NOMO-1 treated with DMSO at 0.1 percent for 48 hours (cell line): ENCODE data around the gene ADRB1.

Experiments used
- DNase-seq: peaks from one replicate; lab custom pipeline; 2025; ENCODE audit not compliant: unreplicated experiment; lab: John Stamatoyannopoulos, UW

ADRB1 gene

GRCh38 chr10:114025611-114026130 is 18.0 kb upstream of the ADRB1 start:
- no peak for DNase-seq

DNA sequence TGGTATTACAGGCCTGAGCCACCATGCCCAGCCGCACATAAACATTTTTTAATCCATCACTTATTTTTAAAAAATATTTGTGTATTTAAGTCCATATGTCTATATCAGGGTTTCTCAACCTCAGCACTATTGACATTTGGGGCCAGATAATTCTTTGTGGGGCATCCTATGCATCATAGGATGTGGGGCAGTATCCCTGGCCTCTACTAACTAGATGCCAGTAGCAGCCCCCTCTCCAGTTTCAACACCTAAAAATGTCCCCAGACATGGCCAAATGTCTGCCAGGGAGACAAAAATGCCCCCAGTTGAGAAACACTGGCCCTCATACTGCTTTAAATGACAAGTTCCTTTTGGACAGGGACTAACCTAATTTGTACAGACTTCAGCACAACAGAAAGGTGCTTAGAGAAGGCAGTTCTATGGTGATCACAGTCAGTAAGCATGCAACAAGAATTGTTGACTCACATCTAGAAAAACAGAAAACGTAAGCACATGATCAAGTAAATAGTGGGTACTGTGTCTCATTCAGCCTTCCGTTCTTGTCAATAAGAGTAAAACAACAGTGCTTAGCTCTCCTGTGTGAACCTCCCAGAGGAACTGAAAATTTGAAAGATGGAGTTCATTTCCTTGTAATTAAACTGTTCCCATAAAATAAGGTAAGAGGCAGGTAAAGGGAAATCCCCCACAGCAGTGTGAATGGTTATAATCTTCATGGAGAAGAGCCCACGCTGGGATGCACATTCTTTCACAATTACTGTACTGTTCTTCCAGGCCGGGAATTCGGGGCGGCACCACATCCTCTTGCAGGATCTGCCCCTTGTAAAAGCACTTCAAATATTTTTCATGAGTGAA is 17.3 kb upstream of the ADRB1 start:
- DNase-seq: no peak

GRCh38 chr10:114027041-114027394 is 16.6 kb upstream of the ADRB1 start:
- no peak for DNase-seq

DNA sequence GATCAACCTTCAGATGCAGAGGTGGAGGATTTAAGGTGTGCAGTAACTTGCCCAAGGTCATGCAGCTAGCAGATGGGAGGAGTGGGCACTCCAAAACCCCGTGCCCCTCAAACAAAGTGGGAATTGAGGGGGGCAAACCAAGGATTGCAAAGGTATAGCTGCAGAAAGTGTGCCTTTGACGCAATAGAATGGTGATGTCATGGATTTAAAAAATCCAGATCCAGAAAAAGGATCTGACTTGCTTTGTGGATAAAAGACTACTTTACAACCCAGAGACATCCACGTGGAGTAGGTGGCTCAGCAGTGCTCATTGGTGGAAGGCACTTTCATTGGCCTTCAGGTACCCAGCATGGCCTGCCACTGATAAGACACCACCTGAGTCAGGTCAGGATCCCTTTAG is 15.7 kb upstream of the ADRB1 start:
- no peak for DNase-seq

DNA sequence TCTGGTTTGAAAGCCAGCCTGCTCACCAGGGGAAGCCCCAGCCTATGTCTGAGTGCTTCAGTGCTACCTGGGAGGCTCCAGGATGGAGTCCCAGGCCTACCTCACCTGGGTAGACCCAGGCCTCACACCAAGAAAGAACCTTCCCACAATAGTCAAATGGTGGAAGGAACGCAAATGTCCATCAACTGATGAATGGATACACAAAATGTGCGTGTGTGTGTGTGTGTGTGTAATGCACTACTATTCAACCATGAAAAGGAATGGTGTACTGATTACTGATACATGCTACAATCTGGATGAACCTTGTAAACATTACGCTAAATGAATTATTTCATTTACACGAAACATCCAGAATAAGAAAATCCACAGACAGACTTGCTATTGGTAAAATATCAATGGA is 15.2 kb upstream of the ADRB1 start:
- no peak for DNase-seq

GRCh38 chr10:114029655-114030054 is 14.0 kb upstream of the ADRB1 start:
- no peak for DNase-seq

- no peak for DNase-seq
Measured at GRCh38 chr10:114030140-114030539, 13.5 kb upstream of the ADRB1 start.

GRCh38 chr10:114031073-114031972 is 12.3 kb upstream of the ADRB1 start:
- DNase-seq: peak; percentile 83

DNA sequence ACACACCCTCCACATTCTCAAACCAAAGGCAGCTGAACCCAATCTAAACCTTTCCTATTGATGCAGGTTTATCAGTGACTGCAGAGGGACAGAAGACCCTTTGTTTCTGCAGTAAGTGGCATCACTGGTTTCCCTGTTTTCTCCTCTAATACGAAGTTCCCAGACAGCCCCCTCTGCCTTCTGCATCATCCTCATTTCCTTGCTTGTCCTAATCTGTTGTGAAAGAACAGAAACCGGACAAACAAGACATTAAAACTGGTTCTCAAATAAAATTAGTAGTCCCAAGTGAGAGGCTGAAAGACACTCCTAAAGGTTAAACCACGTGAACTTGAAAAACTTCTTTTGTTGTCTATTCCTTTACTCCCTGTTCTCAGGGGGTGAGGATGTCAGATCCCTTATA is 10.1 kb upstream of the ADRB1 start:
- no peak for DNase-seq

DNA sequence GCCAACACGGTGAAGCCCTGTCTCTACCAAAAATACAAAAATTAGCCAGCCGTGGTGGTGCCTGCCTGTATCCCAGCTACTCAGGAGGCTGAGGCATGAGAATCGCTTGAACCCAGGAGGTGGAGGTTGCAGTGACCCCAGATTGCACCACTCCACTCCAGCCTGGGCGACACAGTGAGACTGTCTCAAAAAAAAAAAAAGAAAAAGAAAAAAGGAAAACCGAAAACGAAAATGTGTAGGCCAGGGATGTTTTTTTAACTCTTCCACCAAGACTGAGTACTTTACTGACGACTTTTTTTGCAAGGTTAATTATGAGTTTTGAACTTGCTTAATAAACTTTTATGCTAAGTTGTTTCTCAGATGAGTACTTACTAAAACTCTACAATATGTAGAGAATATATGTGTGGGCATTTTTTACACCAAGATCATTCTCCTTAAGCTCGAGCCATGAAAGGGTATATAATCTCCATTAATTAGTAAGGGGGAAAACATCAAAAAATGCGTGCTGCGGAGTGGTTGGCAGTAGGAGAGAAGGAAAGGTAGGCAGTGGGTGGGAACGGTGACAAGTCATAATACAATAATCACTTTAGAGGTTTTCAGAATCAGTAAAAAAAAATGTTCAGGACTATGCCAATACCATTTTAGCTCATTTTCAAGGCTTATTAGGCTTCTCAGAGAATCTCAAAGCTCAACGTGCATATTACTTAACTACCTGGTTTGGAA is 8.6 kb upstream of the ADRB1 start:
- no peak for DNase-seq

DNA sequence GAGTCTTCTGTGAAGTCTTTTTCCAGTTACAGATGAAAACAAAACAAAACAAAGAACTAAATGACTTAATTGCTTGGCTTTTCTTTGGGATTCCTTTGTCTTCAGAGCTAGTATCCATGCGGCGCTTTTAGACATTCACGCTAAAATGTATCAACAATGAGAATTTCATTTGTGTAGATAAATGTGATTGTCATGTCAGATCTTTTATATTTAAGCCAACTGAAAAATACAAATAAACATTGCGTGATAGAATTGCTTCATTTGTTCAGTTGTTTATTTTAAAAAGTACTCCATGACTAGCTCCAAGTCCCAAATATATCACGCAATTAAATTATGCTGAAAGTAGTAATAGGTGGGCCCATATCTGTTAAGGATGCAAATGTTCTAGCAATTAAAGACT is 7.9 kb upstream of the ADRB1 start:
- no peak for DNase-seq

DNA sequence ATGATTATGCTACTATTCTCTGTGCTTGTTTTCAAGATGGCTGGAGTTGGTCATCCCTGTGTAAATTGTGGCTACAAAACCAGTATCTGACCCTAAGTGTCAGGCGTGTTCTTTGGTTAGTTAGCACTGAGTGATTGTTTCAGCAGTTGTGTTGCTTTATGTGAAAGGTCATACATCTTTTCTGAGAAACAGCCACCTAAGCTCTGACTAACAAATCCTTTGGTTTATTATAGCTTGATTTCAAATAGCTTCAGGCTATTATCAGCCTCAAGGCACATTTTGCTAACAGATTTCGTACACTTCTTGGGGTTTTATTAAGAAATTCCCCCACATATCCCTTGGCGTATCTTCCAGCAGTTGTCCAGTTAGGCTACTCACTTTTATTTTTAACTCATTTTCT is 4.8 kb upstream of the ADRB1 start:
- no peak for DNase-seq

DNA sequence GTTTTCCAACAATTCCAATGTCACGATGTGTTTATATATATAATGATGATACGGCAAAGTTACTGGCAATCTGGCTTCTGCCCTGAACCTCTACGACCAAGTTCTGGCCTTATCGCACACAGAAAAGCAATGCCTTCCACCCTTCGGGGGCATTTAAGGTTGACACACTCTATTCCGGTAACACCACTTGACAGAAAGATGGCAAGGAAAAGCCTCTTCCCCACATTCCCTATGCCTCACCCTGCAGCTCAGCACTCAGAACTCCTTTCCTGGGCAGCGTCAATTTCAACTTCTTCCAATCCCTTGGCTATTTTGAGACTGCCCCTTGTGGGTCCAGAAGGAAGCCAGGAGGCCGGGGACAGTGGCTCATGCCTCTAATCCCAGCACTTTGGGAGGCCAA is 2.5 kb upstream of the ADRB1 start:
- DNase-seq: no peak

DNA sequence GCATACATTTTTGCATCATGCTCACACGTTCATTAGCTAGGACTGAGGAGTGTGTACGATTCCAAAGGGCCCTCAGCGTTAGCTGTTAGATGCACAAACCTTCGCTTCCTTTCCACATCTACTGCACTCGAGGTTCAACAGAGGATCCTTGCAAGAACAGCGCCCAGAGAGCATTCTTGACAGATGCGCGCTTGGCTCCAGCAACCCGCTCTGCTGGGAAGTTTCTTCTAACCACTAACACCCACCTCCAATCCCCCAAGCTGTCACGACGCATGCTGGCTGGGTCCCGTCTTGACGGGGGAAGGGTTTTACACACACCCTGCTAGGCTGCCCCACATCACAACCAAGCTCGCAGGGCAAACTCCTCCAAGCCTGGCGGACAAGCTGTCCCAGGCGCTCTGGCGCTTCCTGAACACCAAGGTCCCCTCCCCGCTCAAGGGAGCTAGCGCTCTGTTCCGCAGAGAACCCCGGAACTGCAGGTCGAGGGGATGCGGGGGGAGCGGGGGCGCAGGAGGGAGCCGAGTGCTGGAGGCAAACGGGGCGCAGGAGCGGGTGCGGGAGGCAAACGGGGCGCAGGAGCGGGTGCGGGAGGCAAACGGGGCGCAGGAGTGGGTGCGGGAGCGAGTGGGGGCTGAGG is 653 bp upstream of the ADRB1 start:
- DNase-seq: peak; percentile 64

GRCh38 chr10:114044247-114045135 is 825 bp downstream of the ADRB1 start:
- DNase-seq: no peak

DNA sequence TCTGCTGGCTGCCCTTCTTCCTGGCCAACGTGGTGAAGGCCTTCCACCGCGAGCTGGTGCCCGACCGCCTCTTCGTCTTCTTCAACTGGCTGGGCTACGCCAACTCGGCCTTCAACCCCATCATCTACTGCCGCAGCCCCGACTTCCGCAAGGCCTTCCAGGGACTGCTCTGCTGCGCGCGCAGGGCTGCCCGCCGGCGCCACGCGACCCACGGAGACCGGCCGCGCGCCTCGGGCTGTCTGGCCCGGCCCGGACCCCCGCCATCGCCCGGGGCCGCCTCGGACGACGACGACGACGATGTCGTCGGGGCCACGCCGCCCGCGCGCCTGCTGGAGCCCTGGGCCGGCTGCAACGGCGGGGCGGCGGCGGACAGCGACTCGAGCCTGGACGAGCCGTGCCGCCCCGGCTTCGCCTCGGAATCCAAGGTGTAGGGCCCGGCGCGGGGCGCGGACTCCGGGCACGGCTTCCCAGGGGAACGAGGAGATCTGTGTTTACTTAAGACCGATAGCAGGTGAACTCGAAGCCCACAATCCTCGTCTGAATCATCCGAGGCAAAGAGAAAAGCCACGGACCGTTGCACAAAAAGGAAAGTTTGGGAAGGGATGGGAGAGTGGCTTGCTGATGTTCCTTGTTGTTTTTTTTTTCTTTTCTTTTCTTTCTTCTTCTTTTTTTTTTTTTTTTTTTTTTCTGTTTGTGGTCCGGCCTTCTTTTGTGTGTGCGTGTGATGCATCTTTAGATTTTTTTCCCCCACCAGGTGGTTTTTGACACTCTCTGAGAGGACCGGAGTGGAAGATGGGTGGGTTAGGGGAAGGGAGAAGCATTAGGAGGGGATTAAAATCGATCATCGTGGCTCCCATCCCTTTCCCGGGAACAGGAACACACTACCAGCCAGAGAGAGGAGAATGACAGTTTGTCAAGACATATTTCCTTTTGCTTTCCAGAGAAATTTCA is 1.7 kb downstream of the ADRB1 start:
- no peak for DNase-seq

GRCh38 chr10:114046087-114046458 is 2.4 kb downstream of the ADRB1 start:
- no peak for DNase-seq

GRCh38 chr10:114048472-114048871 is 4.8 kb downstream of the ADRB1 start:
- DNase-seq: no peak

DNA sequence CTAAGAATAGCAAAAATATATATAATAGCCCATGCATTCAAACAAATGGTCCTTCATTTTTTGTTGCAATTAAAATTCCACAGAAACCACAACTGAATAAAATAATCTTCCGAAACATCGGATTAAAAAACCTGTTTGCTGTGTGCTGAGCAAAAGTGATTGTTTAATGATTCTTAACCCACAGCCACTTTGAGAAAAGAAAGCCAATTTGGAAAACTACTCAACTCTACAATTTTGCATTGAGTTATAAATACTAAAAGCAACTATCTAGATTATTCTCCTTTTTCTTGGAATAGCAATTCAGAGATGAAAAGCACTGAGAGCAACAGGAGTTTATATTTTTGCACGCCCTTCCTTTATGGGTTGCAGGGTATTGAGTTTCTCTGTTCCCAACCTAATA is 8.0 kb downstream of the ADRB1 start:
- no peak for DNase-seq
